Measurements from ENCODE around the gene C1orf122. TPM values are rescaled to one million over a fixed set of nuclear protein-coding genes. Genes with fewer than 3 reads are reported as not detected.

Gene C1orf122
- total RNA-seq, 4 donors from 2014 or later, result 69.9 to 103 (median 94.3) TPM

GRCh38 chr1:37845786-37846185 lies 38.2 kb downstream of the C1orf122 start:
- no peak overlapping the region for H3K4me3 ChIP-seq
- no peaks in the 10 kb centered on the region for H3K9me3 ChIP-seq
- 76% methylated on average over 3 of the region's 3 CpGs for WGBS
- H3K36me3 ChIP-seq, result peaks cover 0 to 20% (median 4%) of the 10 kb centered on the region in 4 donors
- no peak for DNase-seq (ENCODE audit: extremely low spot score)
- no peak overlapping the region for H3K27ac ChIP-seq (replicated peaks in 1 of 4)
- H3K27me3 ChIP-seq, result no peaks in the 10 kb centered on the region
- intact Hi-C loops (cut with DNase I), result no loop called here
- no peak for TF ChIP-seq EP300 (IDR thresholded peaks at IDR 0.05)
- TF ChIP-seq POLR2A (IDR thresholded peaks at IDR 0.05; ENCODE audit: low read depth), result no peak
- no peak for TF ChIP-seq CTCF (IDR thresholded peaks at IDR 0.05)
- TF ChIP-seq POLR2AphosphoS5 (IDR thresholded peaks at IDR 0.05), result no peak
- peaks cover 6 to 32% (median 13%) of the 10 kb centered on the region in 4 donors for H3K4me1 ChIP-seq

GRCh38 chr1:37846647-37847339 lies 39.2 kb downstream of the C1orf122 start:
- peaks cover 0 to 15% (median 0%) of the 10 kb centered on the region in 4 donors for H3K36me3 ChIP-seq
- H3K9me3 ChIP-seq, result no peaks in the 10 kb centered on the region
- no peak overlapping the region for H3K27ac ChIP-seq (replicated peaks in 1 of 4)
- peaks cover 9 to 40% (median 20%) of the 10 kb centered on the region in 4 donors for H3K4me1 ChIP-seq
- TF ChIP-seq POLR2AphosphoS5 (IDR thresholded peaks at IDR 0.05) (no peak), POLR2A (IDR thresholded peaks at IDR 0.05; ENCODE audit: low read depth) (no peak), EP300 (IDR thresholded peaks at IDR 0.05) (no peak), CTCF (IDR thresholded peaks at IDR 0.05) (no peak)
- WGBS, result 81% methylated on average over 4 of the region's 4 CpGs
- H3K4me3 ChIP-seq, result no peak overlapping the region
- H3K27me3 ChIP-seq, result no peaks in the 10 kb centered on the region
- intact Hi-C loops (cut with DNase I), result no loop called here
- no peak for DNase-seq (ENCODE audit: extremely low spot score)

- TF ChIP-seq EP300 (IDR thresholded peaks at IDR 0.05) (no peak), POLR2A (IDR thresholded peaks at IDR 0.05; ENCODE audit: low read depth) (no peak), CTCF (IDR thresholded peaks at IDR 0.05) (no peak), POLR2AphosphoS5 (IDR thresholded peaks at IDR 0.05) (no peak)
- DNase-seq (ENCODE audit: extremely low spot score), result no peak
- no peaks in the 10 kb centered on the region for H3K9me3 ChIP-seq
- intact Hi-C loops (cut with DNase I), result no loop called here
- H3K27ac ChIP-seq (replicated peaks in 1 of 4), result no peak overlapping the region
- no peak overlapping the region for H3K4me3 ChIP-seq
- WGBS, result 93% methylated on average over 3 of the region's 3 CpGs
- peaks cover 0 to 16% (median 3%) of the 10 kb centered on the region in 4 donors for H3K36me3 ChIP-seq
- H3K4me1 ChIP-seq, result peaks cover 22 to 64% (median 39%) of the 10 kb centered on the region in 4 donors
- H3K27me3 ChIP-seq, result no peaks in the 10 kb centered on the region
Measured at GRCh38 chr1:37849480-37849879, 41.9 kb downstream of the C1orf122 start.

GRCh38 chr1:37850352-37850955 lies 42.9 kb downstream of the C1orf122 start:
- Histone ChIP-seq H3K4me1 (peaks cover 29 to 74% (median 49%) of the 10 kb centered on the region in 4 donors), H3K27me3 (no peaks in the 10 kb centered on the region), H3K27ac (replicated peaks in 1 of 4) (no peak overlapping the region), H3K9me3 (no peaks in the 10 kb centered on the region), H3K36me3 (peaks cover 3 to 21% (median 12%) of the 10 kb centered on the region in 4 donors), H3K4me3 (no peak overlapping the region)
- 83% methylated on average over 6 of the region's 6 CpGs for WGBS
- intact Hi-C loops (cut with DNase I), result no loop called here
- no peak for DNase-seq (ENCODE audit: extremely low spot score)
- TF ChIP-seq CTCF (IDR thresholded peaks at IDR 0.05), result no peak
- no peak for TF ChIP-seq EP300 (IDR thresholded peaks at IDR 0.05)
- TF ChIP-seq POLR2A (IDR thresholded peaks at IDR 0.05; ENCODE audit: low read depth), result no peak
- TF ChIP-seq POLR2AphosphoS5 (IDR thresholded peaks at IDR 0.05), result no peak
